ENCODE data around the gene RUSF1. TPM values are rescaled to one million over a fixed set of nuclear protein-coding genes. Genes with fewer than 3 reads are reported as not detected.

The RUSF1 gene
- total and polyA plus RNA-seq, 8 donors, result 21.4 to 171 (median 47.0) TPM

GRCh38 chr16:31487720-31488467, 20.3 kb downstream of the RUSF1 start:
- peaks cover 3 to 33% (median 28%) of the 10 kb centered on the region in 4 donors for H3K36me3 ChIP-seq
- peak; percentile 75 to 88 for DNase-seq
- intact Hi-C loops (cut with DNase I; ENCODE audit: low total_unique reads), result no loop called here
- peak overlapping the region; percentile 48 to 79 (median 56) for H3K4me3 ChIP-seq
- no peak for TF ChIP-seq CTCF (IDR thresholded peaks at IDR 0.05)
- no peak for TF ChIP-seq POLR2AphosphoS5 (IDR thresholded peaks at IDR 0.05)
- no peak for TF ChIP-seq EP300 (IDR thresholded peaks at IDR 0.05)
- TF ChIP-seq POLR2A (IDR thresholded peaks at IDR 0.05), result no peak
- H3K27ac ChIP-seq, result peak overlapping the region in 4 of 5 donors; percentile 11 to 26 (median 15)
- no peaks in the 10 kb centered on the region for H3K9me3 ChIP-seq
- H3K4me1 ChIP-seq, result peaks cover 22 to 35% (median 31%) of the 10 kb centered on the region in 4 donors
- 0 to 1% (median 1%) methylated on average over 16 to 60 of the region's 60 CpGs for WGBS, 5 donors
- peaks cover 0 to 40% (median 0%) of the 10 kb centered on the region in 3 donors for H3K27me3 ChIP-seq

- TF ChIP-seq POLR2A (IDR thresholded peaks at IDR 0.05) (no peak), POLR2AphosphoS5 (IDR thresholded peaks at IDR 0.05) (no peak), CTCF (IDR thresholded peaks at IDR 0.05) (no peak), EP300 (IDR thresholded peaks at IDR 0.05) (no peak)
- H3K4me3 ChIP-seq, result peak overlapping the region; percentile 48 to 79 (median 56)
- peaks cover 0 to 40% (median 0%) of the 10 kb centered on the region in 3 donors for H3K27me3 ChIP-seq
- intact Hi-C loops (cut with DNase I; ENCODE audit: low total_unique reads), result no loop called here
- DNase-seq, result no peak
- no peaks in the 10 kb centered on the region for H3K9me3 ChIP-seq
- peak overlapping the region in 4 of 5 donors; percentile 4 to 26 (median 15) for H3K27ac ChIP-seq
- 5 to 9% (median 7%) methylated on average over 25 to 48 of the region's 48 CpGs for WGBS, 5 donors
- H3K4me1 ChIP-seq, result peaks cover 22 to 35% (median 31%) of the 10 kb centered on the region in 4 donors
- peaks cover 0 to 26% (median 21%) of the 10 kb centered on the region in 4 donors for H3K36me3 ChIP-seq
These were observed 21.0 kb downstream of the RUSF1 start for GRCh38 chr16:31487071-31487719.

- H3K27me3 ChIP-seq, result peaks cover 0 to 40% (median 0%) of the 10 kb centered on the region in 3 donors
- WGBS, 5 donors, result 96 to 100% (median 96%) methylated on average over 4 to 5 of the region's 5 CpGs
- H3K4me3 ChIP-seq, result no peak overlapping the region
- TF ChIP-seq CTCF (IDR thresholded peaks at IDR 0.05), result no peak
- TF ChIP-seq POLR2A (IDR thresholded peaks at IDR 0.05), result no peak
- TF ChIP-seq POLR2AphosphoS5 (IDR thresholded peaks at IDR 0.05), result no peak
- no peak for TF ChIP-seq EP300 (IDR thresholded peaks at IDR 0.05)
- H3K36me3 ChIP-seq, result peaks cover 0 to 14% (median 11%) of the 10 kb centered on the region in 4 donors
- no peak for DNase-seq
- H3K9me3 ChIP-seq, result no peaks in the 10 kb centered on the region
- intact Hi-C loops (cut with DNase I; ENCODE audit: low total_unique reads), result no loop called here
- peaks cover 22 to 36% (median 32%) of the 10 kb centered on the region in 4 donors for H3K4me1 ChIP-seq
- no peak overlapping the region for H3K27ac ChIP-seq
These were observed 22.1 kb downstream of the RUSF1 start for GRCh38 chr16:31486045-31486444.

- H3K27me3 ChIP-seq, result peaks cover 0 to 40% (median 0%) of the 10 kb centered on the region in 3 donors
- no peak for TF ChIP-seq CTCF (IDR thresholded peaks at IDR 0.05)
- TF ChIP-seq EP300 (IDR thresholded peaks at IDR 0.05), result no peak
- no peak for TF ChIP-seq POLR2A (IDR thresholded peaks at IDR 0.05)
- TF ChIP-seq POLR2AphosphoS5 (IDR thresholded peaks at IDR 0.05), result no peak
- no peak overlapping the region for H3K27ac ChIP-seq
- H3K9me3 ChIP-seq, result no peaks in the 10 kb centered on the region
- 94 to 100% (median 96%) methylated on average over 6 to 17 of the region's 17 CpGs for WGBS, 5 donors
- intact Hi-C loops (cut with DNase I; ENCODE audit: low total_unique reads), result no loop called here
- no peak overlapping the region for H3K4me3 ChIP-seq
- H3K36me3 ChIP-seq, result peaks cover 0 to 9% (median 7%) of the 10 kb centered on the region in 4 donors
- DNase-seq, result no peak
- peaks cover 22 to 41% (median 35%) of the 10 kb centered on the region in 4 donors for H3K4me1 ChIP-seq
These were observed 22.6 kb downstream of the RUSF1 start for GRCh38 chr16:31485571-31485970.
